RWPE2 (cell line): ENCODE results near the gene RIPOR2.

Experiments
- ATAC-seq: fragments of 200-7000 bp; cut with Tn5 transposase; 3 replicates; pipeline ENCODE4 v1.9.1; 2021; ENCODE audit warnings: low read depth
- DNase-seq: peaks from one replicate; pipeline ENCODE4 v3.0.0-alpha.2; 2020; ENCODE audit warnings: low spot score
- H3K27ac ChIP-seq: fragments of 450-650 bp; 2 replicates; pipeline ENCODE4 v1.5.1; 2017; ENCODE audit warnings: mild to moderate bottlenecking; ENCODE audit not compliant: poor library complexity, severe bottlenecking
- H3K27me3 ChIP-seq: fragments of 250-450 bp; sonication (Bioruptor Pico); 2 replicates; pipeline ENCODE4 v1.5.1; 2021; ENCODE audit warnings: mild to moderate bottlenecking, moderate library complexity; ENCODE audit not compliant: insufficient read depth, poor library complexity, severe bottlenecking
- H3K36me3 ChIP-seq: fragments of 250-450 bp; sonication (Bioruptor Pico); 2 replicates; pipeline ENCODE4 v1.5.1; 2020; ENCODE audit warnings: low read depth, mild to moderate bottlenecking, moderate library complexity
- H3K4me1 ChIP-seq: fragments of 250-450 bp; sonication (Bioruptor Pico); 2 replicates; pipeline ENCODE4 v1.5.1; 2021; ENCODE audit warnings: mild to moderate bottlenecking, moderate library complexity; ENCODE audit not compliant: insufficient read depth, poor library complexity, severe bottlenecking
- H3K4me3 ChIP-seq: fragments of 250-450 bp; sonication (Bioruptor Pico); 2 replicates; pipeline ENCODE4 v1.5.1; 2021; ENCODE audit warnings: mild to moderate bottlenecking, moderate library complexity; ENCODE audit not compliant: severe bottlenecking
- H3K9me3 ChIP-seq: fragments of 250-450 bp; sonication (Bioruptor Pico); 2 replicates; pipeline ENCODE4 v1.5.1; 2021; ENCODE audit warnings: mild to moderate bottlenecking, moderate library complexity; ENCODE audit not compliant: severe bottlenecking
- TF ChIP-seq, protein P1 (sequence below): fragments of 450-650 bp; IDR thresholded peaks from one replicate; pipeline ENCODE4 v1.5.1; 2017; ENCODE audit warnings: mild to moderate bottlenecking, moderate library complexity; ENCODE audit not compliant: poor library complexity, severe bottlenecking

Gene RIPOR2

DNA sequence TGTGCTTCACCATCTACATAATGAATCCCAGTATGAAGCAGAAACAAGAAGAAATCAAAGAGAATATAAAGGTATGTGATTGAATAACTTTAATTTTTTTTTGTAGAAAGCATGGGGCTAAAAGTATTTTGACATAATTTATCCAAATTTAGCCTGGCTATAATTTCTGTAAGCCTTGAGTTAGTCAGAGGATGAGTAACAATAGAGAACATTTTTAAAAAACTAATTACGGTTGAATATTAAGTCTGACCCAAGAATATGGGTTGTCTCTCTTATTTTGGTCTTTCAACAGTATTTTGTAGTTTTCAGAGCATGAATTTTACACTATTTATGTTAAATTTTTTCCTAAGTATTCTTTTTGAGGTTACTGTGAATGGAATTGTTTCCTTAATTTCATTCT lies 158.5 kb downstream of the RIPOR2 start:
- Histone ChIP-seq H3K9me3 (no peaks in the 10 kb centered on the region), H3K4me3 (peak overlapping the region; percentile 92), H3K27ac (no peak overlapping the region), H3K27me3 (no peaks in the 10 kb centered on the region), H3K36me3 (peaks cover 60% of the 10 kb centered on the region), H3K4me1 (peaks cover 26% of the 10 kb centered on the region)
- TF ChIP-seq, protein P1, sequence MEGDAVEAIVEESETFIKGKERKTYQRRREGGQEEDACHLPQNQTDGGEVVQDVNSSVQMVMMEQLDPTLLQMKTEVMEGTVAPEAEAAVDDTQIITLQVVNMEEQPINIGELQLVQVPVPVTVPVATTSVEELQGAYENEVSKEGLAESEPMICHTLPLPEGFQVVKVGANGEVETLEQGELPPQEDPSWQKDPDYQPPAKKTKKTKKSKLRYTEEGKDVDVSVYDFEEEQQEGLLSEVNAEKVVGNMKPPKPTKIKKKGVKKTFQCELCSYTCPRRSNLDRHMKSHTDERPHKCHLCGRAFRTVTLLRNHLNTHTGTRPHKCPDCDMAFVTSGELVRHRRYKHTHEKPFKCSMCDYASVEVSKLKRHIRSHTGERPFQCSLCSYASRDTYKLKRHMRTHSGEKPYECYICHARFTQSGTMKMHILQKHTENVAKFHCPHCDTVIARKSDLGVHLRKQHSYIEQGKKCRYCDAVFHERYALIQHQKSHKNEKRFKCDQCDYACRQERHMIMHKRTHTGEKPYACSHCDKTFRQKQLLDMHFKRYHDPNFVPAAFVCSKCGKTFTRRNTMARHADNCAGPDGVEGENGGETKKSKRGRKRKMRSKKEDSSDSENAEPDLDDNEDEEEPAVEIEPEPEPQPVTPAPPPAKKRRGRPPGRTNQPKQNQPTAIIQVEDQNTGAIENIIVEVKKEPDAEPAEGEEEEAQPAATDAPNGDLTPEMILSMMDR, result no peak
- DNase-seq (no peak), ATAC-seq (no peak)

DNA sequence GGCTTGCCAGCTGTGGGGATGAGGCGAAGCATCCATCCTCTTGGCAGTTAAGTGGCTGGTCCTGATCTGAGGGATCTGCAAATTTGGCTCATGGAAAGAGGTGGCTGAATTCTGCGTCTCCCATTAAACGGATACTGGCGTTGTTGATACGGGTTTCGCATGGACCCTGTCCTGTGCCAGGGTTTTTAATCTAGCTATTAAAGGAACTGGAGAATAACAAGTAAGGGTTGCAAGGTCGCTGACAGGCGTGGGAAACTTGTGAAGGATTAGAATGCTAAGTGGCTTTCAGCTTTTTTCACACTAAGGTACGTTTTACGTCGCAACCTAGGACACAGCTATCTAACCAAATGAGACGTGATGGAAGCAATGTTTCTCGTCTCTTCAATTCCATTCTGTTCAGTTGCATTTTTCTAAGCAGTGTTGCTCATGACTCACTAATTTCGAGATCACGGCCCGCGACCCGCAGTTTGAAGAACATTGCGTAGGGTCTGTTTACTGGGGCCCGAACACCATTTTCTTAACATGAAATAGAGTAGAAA lies 160.2 kb downstream of the RIPOR2 start:
- peak overlapping the region; percentile 85 for H3K27ac ChIP-seq
- ATAC-seq, result peak; percentile 21
- DNase-seq, result no peak
- peaks cover 44% of the 10 kb centered on the region for H3K36me3 ChIP-seq
- peaks cover 26% of the 10 kb centered on the region for H3K4me1 ChIP-seq
- H3K9me3 ChIP-seq, result no peaks in the 10 kb centered on the region
- peak overlapping the region; percentile 92 for H3K4me3 ChIP-seq
- H3K27me3 ChIP-seq, result no peaks in the 10 kb centered on the region
- TF ChIP-seq, protein P1, result no peak

DNA sequence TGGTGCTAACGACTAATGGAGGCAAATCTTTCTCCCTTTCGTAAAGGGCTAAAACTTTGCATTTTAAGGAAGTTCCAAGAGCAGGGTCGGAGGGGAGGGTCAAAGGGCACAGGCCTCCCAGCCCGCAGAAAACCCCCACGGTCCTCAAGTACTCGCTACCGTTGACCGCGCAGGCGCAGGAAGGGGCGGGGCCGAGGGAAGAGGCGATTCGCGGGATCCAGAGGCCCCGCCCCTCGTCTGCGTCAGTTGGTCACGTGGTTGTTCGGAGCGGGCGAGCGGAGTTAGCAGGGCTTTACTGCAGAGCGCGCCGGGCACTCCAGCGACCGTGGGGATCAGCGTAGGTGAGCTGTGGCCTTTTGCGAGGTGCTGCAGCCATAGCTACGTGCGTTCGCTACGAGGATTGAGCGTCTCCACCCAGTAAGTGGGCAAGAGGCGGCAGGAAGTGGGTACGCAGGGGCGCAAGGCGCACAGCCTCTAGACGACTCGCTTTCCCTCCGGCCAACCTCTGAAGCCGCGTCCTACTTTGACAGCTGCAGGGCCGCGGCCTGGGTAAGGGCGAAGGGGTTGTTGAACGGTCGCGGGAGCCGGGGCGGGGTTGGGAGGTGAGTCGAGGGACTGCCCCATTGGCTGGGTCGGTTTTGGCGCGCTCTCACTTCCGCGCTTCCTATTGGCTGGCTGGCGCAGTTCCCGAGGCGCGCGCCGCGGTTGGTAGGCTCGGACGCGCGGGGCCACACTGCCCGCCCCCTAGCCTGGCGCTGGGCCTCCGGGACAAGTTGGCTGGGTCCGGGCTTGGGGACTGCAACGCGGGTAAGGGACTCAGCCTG lies 160.9 kb downstream of the RIPOR2 start, which contains the start of gene GMNN:
Gene GMNN, plus strand, starts transcription at position 242 of the 824 bp plus-strand sequence. CDS start 2,310 bp downstream, outside the sequence.
- DNase-seq, result peak; percentile 96
- Histone ChIP-seq H3K4me3 (peak within 1 kb of the TSS; percentile 92), H3K27ac (peak within 1 kb of the TSS; percentile 85), H3K36me3 (peaks cover 37% of the 10 kb centered on the region), H3K9me3 (no peaks in the 10 kb centered on the region), H3K27me3 (no peaks in the 10 kb centered on the region), H3K4me1 (peaks cover 26% of the 10 kb centered on the region)
- peak; percentile 95 for ATAC-seq
- TF ChIP-seq, protein P1, result no peak

DNA sequence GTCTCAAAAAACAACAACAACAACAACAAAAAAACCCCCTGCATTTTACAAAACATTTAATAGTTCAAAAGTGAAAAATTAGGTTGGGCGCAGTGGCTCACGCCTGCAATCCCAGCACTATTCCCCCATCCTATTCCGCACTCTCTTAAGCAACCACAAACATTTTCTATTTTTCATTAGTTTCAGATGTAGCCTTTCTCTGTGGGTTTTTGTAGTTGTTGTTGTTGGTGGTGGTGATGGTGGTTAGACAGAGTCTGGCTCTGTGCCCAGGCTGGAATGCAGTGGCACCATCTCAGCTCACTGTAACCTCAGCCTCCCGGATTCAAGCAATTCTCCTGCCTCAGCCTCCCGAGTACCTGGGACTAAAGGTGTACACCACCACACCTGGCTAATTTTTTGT lies 167.4 kb downstream of the RIPOR2 start:
- TF ChIP-seq, protein P1, result no peak
- Histone ChIP-seq H3K36me3 (no peaks in the 10 kb centered on the region), H3K4me1 (no peaks in the 10 kb centered on the region), H3K27ac (no peak overlapping the region), H3K9me3 (no peaks in the 10 kb centered on the region), H3K27me3 (no peaks in the 10 kb centered on the region), H3K4me3 (no peak overlapping the region)
- DNase-seq (no peak), ATAC-seq (no peak)
